Endothelial cell of umbilical vein (primary cell): ENCODE results near the gene GRAMD1A. TPM values are rescaled to one million over a fixed set of nuclear protein-coding genes. Genes with fewer than 3 reads are reported as not detected.

Experiments
- BruUV-seq: library from RNA; stranded (reverse); fragments of 400-500 nt; replicated peaks from 2 replicates; lab custom pipeline; 2021; lab: Mats Ljungman, UMichigan
- CTCF ChIA-PET: fragments of 300-600, 350-600 bp; sonication (Branson Sonifier 250); formaldehyde crosslinking; loops from one replicate; lab custom pipeline; 2021; ENCODE audit warnings: antibody characterized with exemption, inconsistent platforms; lab: Charles Lee
- POLR2A ChIA-PET: fragments of 300-600, 350-600 bp; sonication (Branson Sonifier 250); formaldehyde crosslinking; loops from one replicate; lab custom pipeline; 2021; ENCODE audit warnings: antibody characterized with exemption, inconsistent platforms; lab: Charles Lee
- DNase-seq: peaks from one replicate; pipeline ENCODE4 v3.0.0-alpha.2; 2011; ENCODE audit warnings: low read depth, low spot score
- FAIRE-seq: peaks from 2 replicates; lab custom pipeline; 2011; peaks lifted over from hg19 to GRCh38; lab: Jason Lieb, UNC
- H2AFZ ChIP-seq: 2 replicates; pipeline ENCODE4 v1.6.0; 2012; ENCODE audit warnings: low read depth, low read length, control low read depth, inconsistent platforms
- H3K27ac ChIP-seq: 2 replicates; pipeline ENCODE4 v1.5.1; 2011; ENCODE audit warnings: low read depth, mild to moderate bottlenecking, control low read depth, low read length, moderate library complexity; ENCODE audit not compliant: insufficient read depth
- H3K27me3 ChIP-seq, 2 experiments: 2 replicates each; pipeline versions ENCODE4 v1.6.0 to v1.6.1; 2011; ENCODE audit warnings: low read length in 2 of 2, mixed read lengths in 1 of 2; ENCODE audit not compliant: control insufficient read depth in 2 of 2, insufficient read depth in 2 of 2
- H3K36me3 ChIP-seq, 2 experiments: 2 replicates in 1 of 2; 3 replicates in 1 of 2; pipeline ENCODE4 v1.5.1; 2011; ENCODE audit warnings: low read length in 2 of 2, mild to moderate bottlenecking in 1 of 2, moderate library complexity in 1 of 2; ENCODE audit not compliant: control insufficient read depth in 2 of 2, insufficient read depth in 2 of 2; ENCODE audit errors: extremely low read depth in 1 of 2
- H3K4me1 ChIP-seq: 3 replicates; pipeline ENCODE4 v1.5.1; 2011; ENCODE audit warnings: mild to moderate bottlenecking, low read length; ENCODE audit not compliant: control insufficient read depth, insufficient read depth; ENCODE audit errors: extremely low read depth
- H3K4me2 ChIP-seq: 2 replicates; pipeline ENCODE4 v1.6.1; 2011; ENCODE audit warnings: low read length, control low read depth, mixed read lengths; ENCODE audit not compliant: insufficient read depth
- H3K4me3 ChIP-seq, 3 experiments: fragments of 200-600 bp in 1 of 3; sonication (generic), shearing (Covaris generic) in 1 of 3; replicated peaks in 1 of 3; 2 replicates each; pipeline ENCODE4 v1.5.1; 2011 to 2016; ENCODE audit warnings: control low read depth in 3 of 3, low read length in 3 of 3, mild to moderate bottlenecking in 2 of 3, inconsistent platforms in 1 of 3, low read depth in 1 of 3, moderate library complexity in 1 of 3; ENCODE audit not compliant: insufficient read depth in 1 of 3
- H3K79me2 ChIP-seq: 2 replicates; pipeline ENCODE4 v1.6.0; 2012; ENCODE audit warnings: low read length, inconsistent platforms; ENCODE audit not compliant: control insufficient read depth, insufficient read depth
- H3K9ac ChIP-seq: replicated peaks from 2 replicates; pipeline ENCODE3; 2011; ENCODE audit warnings: low read length, control low read depth; ENCODE audit not compliant: insufficient read depth; ENCODE audit errors: extremely low read depth
- H3K9me1 ChIP-seq: replicated peaks from 3 replicates; pipeline ENCODE4 v1.6.0; 2011; ENCODE audit warnings: mild to moderate bottlenecking, low read length; ENCODE audit not compliant: control insufficient read depth, insufficient read depth; ENCODE audit errors: extremely low read depth
- H3K9me3 ChIP-seq: replicated peaks from 2 replicates; pipeline ENCODE4 v1.5.1; 2012; ENCODE audit warnings: low read length, inconsistent platforms; ENCODE audit not compliant: control insufficient read depth, insufficient read depth
- H4K20me1 ChIP-seq: replicated peaks from 2 replicates; pipeline ENCODE3; 2011; ENCODE audit warnings: mild to moderate bottlenecking, low read length; ENCODE audit not compliant: control insufficient read depth, insufficient read depth; ENCODE audit errors: extremely low read depth
- CTCF ChIP-seq, 2 donors: IDR thresholded peaks; 1 replicate in 1 of 2; 2 replicates in 1 of 2; pipeline ENCODE4 v1.5.1; 2011; ENCODE audit warnings: low read length in 2 of 2, mild to moderate bottlenecking in 2 of 2, moderate library complexity in 2 of 2, control low read depth in 1 of 2, inconsistent platforms in 1 of 2, low read depth in 1 of 2; ENCODE audit not compliant: insufficient read depth in 1 of 2; ENCODE audit errors: extremely low read depth in 1 of 2
- EZH2 ChIP-seq: IDR thresholded peaks from 2 replicates; pipeline ENCODE4 v1.6.1; 2012; ENCODE audit warnings: borderline replicate concordance, low read depth, mild to moderate bottlenecking, moderate library complexity, low read length, inconsistent platforms; ENCODE audit not compliant: severe bottlenecking
- GATA2 ChIP-seq: IDR thresholded peaks from 2 replicates; pipeline ENCODE4 v1.7.0; 2011; ENCODE audit warnings: low read depth, mild to moderate bottlenecking, moderate library complexity, mixed read lengths, low read length; ENCODE audit not compliant: insufficient read length, insufficient read depth
- JUN ChIP-seq: IDR thresholded peaks from 2 replicates; pipeline ENCODE4 v1.6.1; 2011; ENCODE audit warnings: borderline replicate concordance, low read depth; ENCODE audit not compliant: insufficient read length, insufficient read depth
- MYC ChIP-seq: IDR thresholded peaks from one replicate; pipeline ENCODE4 v1.6.1; 2011; ENCODE audit warnings: mild to moderate bottlenecking, low read depth, low read length
- POLR2A ChIP-seq: IDR thresholded peaks from 2 replicates; pipeline ENCODE4 v1.6.1; 2012; ENCODE audit warnings: low read depth, mild to moderate bottlenecking, control low read depth, low read length
- dilution Hi-C: fragments of 300-500 bp; cut with MboI; formaldehyde crosslinking; loops from one replicate; pipeline ENCODE4 v1.15.0; 2019; ENCODE audit warnings: low sequenced_read_pairs; ENCODE audit not compliant: extremely low pct_ligation_motif_present
- intact Hi-C: fragments of 100-400 bp; cut with micrococcal nuclease; formaldehyde crosslinking; loops from one replicate; pipeline ENCODE4 v1.10.0; 2022
- polyA plus RNA-seq, 4 experiments: library from polyadenylated mRNA; depleted of rRNA in 3 of 4; stranded (reverse) in 3 of 4; unstranded in 1 of 4; fragments of >200 nt; gene quantifications; 2 replicates each; pipeline versions ENCODE4 v1.2.1 to v1.2.3, GENCODE V29; 2011 to 2012; ENCODE audit warnings: missing spikeins in 1 of 4
- total RNA-seq: library from RNA; stranded (reverse); gene quantifications from 2 replicates; pipeline ENCODE4 v1.2.3, GENCODE V29; 2021
- TF ChIP-seq, protein P1 (sequence below): IDR thresholded peaks from 2 replicates; pipeline ENCODE4 v1.6.1; 2011; ENCODE audit not compliant: insufficient read depth, insufficient read length

Gene GRAMD1A
- total and polyA plus RNA-seq, 2 donors (not counting 3 experiments of a cell fraction or from before 2014, with no cell fraction given): 127 to 130 TPM

DNA sequence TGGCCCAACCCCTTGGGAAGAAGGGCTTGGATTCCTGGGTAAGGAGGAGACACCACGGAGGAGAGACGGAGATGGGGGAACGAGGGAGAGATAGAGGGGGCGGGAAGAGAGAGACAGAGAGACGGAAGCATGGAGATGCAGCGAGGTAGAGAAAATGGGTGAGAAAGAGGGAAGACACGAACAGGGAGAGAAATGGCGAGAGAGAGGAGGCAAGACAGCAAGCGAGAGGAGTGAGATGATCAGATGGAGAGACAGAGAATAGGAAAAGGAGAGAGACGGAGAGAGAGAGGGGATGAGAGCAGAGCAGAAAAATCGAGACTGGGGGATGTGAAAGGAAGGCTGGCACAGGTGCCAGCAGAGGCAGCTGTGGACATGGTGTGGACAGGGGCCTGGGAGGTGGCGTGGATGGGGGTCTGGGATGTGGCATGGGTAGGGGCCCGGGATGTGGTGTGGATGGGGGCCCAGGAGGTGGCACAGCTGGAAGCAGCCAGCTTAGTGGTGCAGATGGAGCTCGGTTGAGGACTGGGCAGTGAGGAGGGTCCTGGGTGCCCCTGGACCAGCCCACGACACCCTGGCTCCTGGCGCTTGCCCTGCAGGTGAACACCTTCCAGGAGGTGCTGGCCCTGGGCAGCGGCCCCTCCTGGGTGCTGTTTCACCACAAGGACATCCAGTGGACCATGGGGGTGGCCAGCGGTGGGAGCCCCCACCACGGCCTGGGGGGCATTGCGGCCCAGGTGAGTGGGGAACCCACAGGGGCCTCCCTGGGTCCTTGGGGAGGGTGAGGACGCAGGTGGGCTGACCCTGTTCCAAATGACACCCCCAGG is 75.3 kb downstream of the GRAMD1A start:
- DNase-seq (no peak), FAIRE-seq (no peak)
- no peaks in the 10 kb centered on the region for H3K4me1 ChIP-seq
- BruUV-seq: no TSS peak
- ChIA-PET CTCF (no interaction called here), POLR2A (no interaction called here)
- H4K20me1 ChIP-seq: no peaks in the 10 kb centered on the region
- no peaks in the 10 kb centered on the region for H3K36me3 ChIP-seq
- H3K9me3 ChIP-seq: no peaks in the 10 kb centered on the region
- H3K4me3 ChIP-seq: no peak overlapping the region
- no peak overlapping the region for H3K4me2 ChIP-seq
- intact Hi-C loops (no loop called here), dilution Hi-C loops (no loop called here)
- TF ChIP-seq, protein P1, sequence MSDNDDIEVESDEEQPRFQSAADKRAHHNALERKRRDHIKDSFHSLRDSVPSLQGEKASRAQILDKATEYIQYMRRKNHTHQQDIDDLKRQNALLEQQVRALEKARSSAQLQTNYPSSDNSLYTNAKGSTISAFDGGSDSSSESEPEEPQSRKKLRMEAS: no peak
- TF ChIP-seq POLR2A (no peak), JUN (no peak), MYC (no peak), CTCF (IDR thresholded peaks at IDR 0.05; ENCODE audit: extremely low read depth in 1 of 2, insufficient read depth in 1 of 2, low read depth in 1 of 2, low read length in 2 of 2) (no peak), GATA2 (no peak), EZH2 (no peak)
- H2AFZ ChIP-seq: no peak overlapping the region
- no peak overlapping the region for H3K27ac ChIP-seq
- no peak overlapping the region for H3K9ac ChIP-seq
- no peaks in the 10 kb centered on the region for H3K27me3 ChIP-seq
- no peaks in the 10 kb centered on the region for H3K79me2 ChIP-seq
- no peaks in the 10 kb centered on the region for H3K9me1 ChIP-seq
